GM18867 (cell line): ENCODE data around the gene COL8A1.

Experiments used
- ATAC-seq: cut with Tn5 transposase; IDR thresholded peaks from one replicate; pipeline ENCODE4 v1.9.1; 2021; ENCODE audit warnings: mild to moderate bottlenecking, moderate library complexity; ENCODE audit not compliant: unreplicated experiment

The COL8A1 gene

GRCh38 chr3:99753268-99753975 lies 115.0 kb downstream of the COL8A1 start:
- ATAC-seq: peak; percentile 95

- no peak for ATAC-seq
These were observed 117.4 kb downstream of the COL8A1 start for GRCh38 chr3:99755831-99756230.

GRCh38 chr3:99757966-99758365 lies 119.6 kb downstream of the COL8A1 start:
- no peak for ATAC-seq

- no peak for ATAC-seq
These were observed 120.2 kb downstream of the COL8A1 start for GRCh38 chr3:99758502-99759177.

- ATAC-seq: no peak
These were observed 121.6 kb downstream of the COL8A1 start for GRCh38 chr3:99760031-99760430.

GRCh38 chr3:99760629-99761028 lies 122.2 kb downstream of the COL8A1 start:
- ATAC-seq: no peak

GRCh38 chr3:99761415-99762165 lies 123.2 kb downstream of the COL8A1 start:
- ATAC-seq: no peak

- ATAC-seq: no peak
These were observed 124.5 kb downstream of the COL8A1 start for GRCh38 chr3:99762901-99763300.

- ATAC-seq: no peak
These were observed 126.0 kb downstream of the COL8A1 start for GRCh38 chr3:99764377-99764776.

GRCh38 chr3:99765042-99765942 lies 126.9 kb downstream of the COL8A1 start:
- no peak for ATAC-seq

GRCh38 chr3:99767291-99767690 lies 128.9 kb downstream of the COL8A1 start:
- ATAC-seq: no peak

- ATAC-seq: no peak
These were observed 129.7 kb downstream of the COL8A1 start for GRCh38 chr3:99768126-99768525.

GRCh38 chr3:99768808-99769501 lies 130.6 kb downstream of the COL8A1 start:
- no peak for ATAC-seq

GRCh38 chr3:99772171-99772570 lies 133.8 kb downstream of the COL8A1 start:
- no peak for ATAC-seq

GRCh38 chr3:99772671-99773070 lies 134.3 kb downstream of the COL8A1 start:
- ATAC-seq: no peak

- ATAC-seq: peak; percentile 95
These were observed 136.1 kb downstream of the COL8A1 start for GRCh38 chr3:99774467-99774866.

GRCh38 chr3:99776516-99777209 lies 138.3 kb downstream of the COL8A1 start:
- ATAC-seq: no peak

- no peak for ATAC-seq
These were observed 138.8 kb downstream of the COL8A1 start for GRCh38 chr3:99777210-99777549.

- ATAC-seq: no peak
These were observed 139.3 kb downstream of the COL8A1 start for GRCh38 chr3:99777708-99778107.

- no peak for ATAC-seq
These were observed 142.4 kb downstream of the COL8A1 start for GRCh38 chr3:99780749-99781148.
